ENCODE results near the gene CLASP1. TPM values are rescaled to one million over a fixed set of nuclear protein-coding genes. Genes with fewer than 3 reads are reported as not detected.

The CLASP1 gene
- total RNA-seq, 1 donor from 2014 or later = 54.1 TPM

DNA sequence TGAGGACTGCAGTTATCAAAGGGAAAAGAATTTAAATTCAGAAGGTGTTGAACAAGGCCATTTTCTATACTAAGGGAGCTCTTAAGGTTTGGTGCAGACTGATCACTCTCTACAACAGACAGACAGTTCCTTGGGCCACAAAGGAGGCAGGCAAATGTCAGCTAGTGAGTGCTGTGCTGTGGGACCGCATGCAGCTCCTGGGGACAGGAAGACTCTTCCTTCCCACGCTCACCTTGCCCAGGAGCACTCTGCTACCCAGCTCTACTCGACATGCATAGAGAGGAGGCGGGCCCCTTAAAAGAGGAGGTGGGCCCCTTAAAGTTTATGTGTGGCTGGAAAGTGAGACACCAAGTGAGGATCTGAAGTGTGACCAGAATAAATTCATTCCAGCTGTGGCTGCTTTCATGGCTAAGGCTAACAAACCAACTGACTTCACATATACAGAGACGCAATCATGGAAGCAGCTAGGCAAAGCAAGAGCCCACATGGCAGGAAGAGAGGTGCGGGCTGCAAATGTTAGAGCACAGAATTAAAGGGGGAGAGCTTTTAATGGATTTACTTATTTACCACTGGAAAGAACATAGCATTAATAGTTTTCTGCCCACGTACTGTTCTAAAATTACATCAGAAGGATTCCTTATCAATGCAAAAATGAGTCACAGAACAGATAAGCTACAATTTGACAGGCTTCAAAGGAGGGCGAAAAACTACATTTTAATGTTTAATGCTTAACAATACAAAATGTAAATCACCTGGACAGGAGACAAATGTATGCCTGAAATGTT, 220.0 kb downstream of the CLASP1 start:
- peaks cover 1% of the 10 kb centered on the region for H3K36me3 ChIP-seq (ENCODE audit: control insufficient read depth, insufficient read depth, low read length)

DNA sequence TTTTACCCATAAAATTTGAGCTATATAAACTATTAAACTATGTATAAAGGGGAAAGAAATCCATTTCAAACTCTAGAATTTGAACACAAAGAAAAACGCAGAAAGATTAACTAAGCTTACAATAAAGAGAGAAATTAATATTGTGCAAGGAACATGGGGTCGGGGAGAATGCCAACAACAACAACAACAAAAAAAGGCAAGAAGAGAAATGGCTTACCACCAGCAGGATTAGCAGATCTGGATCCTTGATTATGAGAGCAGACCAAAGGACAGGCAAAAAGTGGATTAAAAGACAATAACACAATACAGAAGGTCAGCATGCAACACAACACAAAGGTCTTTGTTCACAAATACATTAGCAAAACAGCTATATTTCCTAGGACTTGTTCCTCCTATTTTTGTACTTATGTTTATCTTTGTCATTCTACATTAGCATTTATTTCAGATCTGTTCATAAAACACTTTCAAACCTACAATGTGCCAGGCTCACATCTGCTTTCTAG, 222.0 kb downstream of the CLASP1 start:
- DNase-seq (ENCODE audit: low read depth) = no peak
- H3K27me3 ChIP-seq (ENCODE audit: control insufficient read depth, insufficient read depth, low read length) = no peaks in the 10 kb centered on the region
- no peak overlapping the region for H3K4me3 ChIP-seq (ENCODE audit: low read depth, low read length)
- H3K36me3 ChIP-seq (ENCODE audit: control insufficient read depth, insufficient read depth, low read length) = peaks cover 1% of the 10 kb centered on the region
- TF ChIP-seq, protein P1, sequence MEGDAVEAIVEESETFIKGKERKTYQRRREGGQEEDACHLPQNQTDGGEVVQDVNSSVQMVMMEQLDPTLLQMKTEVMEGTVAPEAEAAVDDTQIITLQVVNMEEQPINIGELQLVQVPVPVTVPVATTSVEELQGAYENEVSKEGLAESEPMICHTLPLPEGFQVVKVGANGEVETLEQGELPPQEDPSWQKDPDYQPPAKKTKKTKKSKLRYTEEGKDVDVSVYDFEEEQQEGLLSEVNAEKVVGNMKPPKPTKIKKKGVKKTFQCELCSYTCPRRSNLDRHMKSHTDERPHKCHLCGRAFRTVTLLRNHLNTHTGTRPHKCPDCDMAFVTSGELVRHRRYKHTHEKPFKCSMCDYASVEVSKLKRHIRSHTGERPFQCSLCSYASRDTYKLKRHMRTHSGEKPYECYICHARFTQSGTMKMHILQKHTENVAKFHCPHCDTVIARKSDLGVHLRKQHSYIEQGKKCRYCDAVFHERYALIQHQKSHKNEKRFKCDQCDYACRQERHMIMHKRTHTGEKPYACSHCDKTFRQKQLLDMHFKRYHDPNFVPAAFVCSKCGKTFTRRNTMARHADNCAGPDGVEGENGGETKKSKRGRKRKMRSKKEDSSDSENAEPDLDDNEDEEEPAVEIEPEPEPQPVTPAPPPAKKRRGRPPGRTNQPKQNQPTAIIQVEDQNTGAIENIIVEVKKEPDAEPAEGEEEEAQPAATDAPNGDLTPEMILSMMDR (IDR thresholded peaks at IDR 0.05; ENCODE audit: insufficient read depth, low read length, poor library complexity, severe bottlenecking) = no peak

More for the DNA sequence above, 220.0 kb downstream of the CLASP1 start:
- Histone ChIP-seq H3K27me3 (ENCODE audit: control insufficient read depth, insufficient read depth, low read length) (no peaks in the 10 kb centered on the region), H3K4me3 (ENCODE audit: low read depth, low read length) (no peak overlapping the region)
- DNase-seq (ENCODE audit: low read depth) = no peak
- TF ChIP-seq, protein P1 (IDR thresholded peaks at IDR 0.05; ENCODE audit: insufficient read depth, low read length, poor library complexity, severe bottlenecking) = no peak

DNA sequence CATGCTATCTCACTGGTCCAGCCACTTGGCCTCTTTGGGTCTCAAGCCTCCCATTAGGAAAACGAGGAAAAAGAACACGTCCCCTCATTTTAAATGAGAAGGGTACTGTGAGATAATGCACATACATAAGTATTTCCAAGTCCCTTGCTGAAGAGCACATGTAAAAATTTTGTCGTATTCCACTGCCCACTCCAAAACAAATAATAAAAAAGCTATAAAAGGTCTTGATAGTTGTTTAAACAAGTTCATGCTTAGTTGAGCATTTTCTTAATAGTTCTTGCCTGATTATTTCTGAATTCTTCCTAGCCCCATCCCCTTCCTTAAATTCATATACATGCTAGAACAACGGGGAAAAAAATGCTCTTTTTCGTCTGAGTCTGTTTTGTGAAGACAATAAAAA, 228.8 kb downstream of the CLASP1 start:
- TF ChIP-seq, protein P1 (IDR thresholded peaks at IDR 0.05; ENCODE audit: insufficient read depth, low read length, poor library complexity, severe bottlenecking) = no peak
- Histone ChIP-seq H3K36me3 (ENCODE audit: control insufficient read depth, insufficient read depth, low read length) (peaks cover 2% of the 10 kb centered on the region), H3K4me3 (ENCODE audit: low read depth, low read length) (no peak overlapping the region)

DNA sequence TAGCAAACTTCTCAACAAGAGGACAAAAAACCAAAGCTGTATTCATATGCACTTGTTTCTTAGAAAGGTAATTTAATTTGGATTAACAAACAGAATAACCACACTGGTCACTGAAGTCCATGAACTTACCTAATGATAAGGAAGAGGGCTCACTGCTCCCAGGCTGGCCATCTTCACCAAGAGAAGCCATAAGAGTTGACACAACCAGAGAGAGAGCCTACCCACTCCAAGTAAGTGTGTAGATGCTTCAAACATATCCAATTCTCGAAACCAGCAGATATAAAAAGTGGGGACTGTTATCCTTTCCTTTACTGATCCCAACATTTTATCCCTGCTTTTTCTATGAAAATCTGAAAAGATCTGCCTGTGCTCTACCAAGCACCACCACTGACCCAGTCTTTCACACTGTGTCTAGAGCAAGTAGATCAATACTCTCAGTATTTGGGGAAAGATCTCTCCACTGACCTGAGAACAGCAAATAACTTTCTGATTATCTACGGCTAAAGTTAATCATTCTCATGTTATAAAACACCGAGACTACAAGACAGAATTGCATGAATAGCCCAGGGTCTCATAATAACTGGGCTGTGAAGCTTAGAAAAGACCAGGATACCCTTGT, 230.1 kb downstream of the CLASP1 start:
- DNase-seq (ENCODE audit: low read depth) = no peak
- TF ChIP-seq, protein P1 (IDR thresholded peaks at IDR 0.05; ENCODE audit: insufficient read depth, low read length, poor library complexity, severe bottlenecking) = no peak

More for the DNA sequence above, 228.8 kb downstream of the CLASP1 start:
- no peak for DNase-seq (ENCODE audit: low read depth)
- no peaks in the 10 kb centered on the region for H3K27me3 ChIP-seq (ENCODE audit: control insufficient read depth, insufficient read depth, low read length)

DNA sequence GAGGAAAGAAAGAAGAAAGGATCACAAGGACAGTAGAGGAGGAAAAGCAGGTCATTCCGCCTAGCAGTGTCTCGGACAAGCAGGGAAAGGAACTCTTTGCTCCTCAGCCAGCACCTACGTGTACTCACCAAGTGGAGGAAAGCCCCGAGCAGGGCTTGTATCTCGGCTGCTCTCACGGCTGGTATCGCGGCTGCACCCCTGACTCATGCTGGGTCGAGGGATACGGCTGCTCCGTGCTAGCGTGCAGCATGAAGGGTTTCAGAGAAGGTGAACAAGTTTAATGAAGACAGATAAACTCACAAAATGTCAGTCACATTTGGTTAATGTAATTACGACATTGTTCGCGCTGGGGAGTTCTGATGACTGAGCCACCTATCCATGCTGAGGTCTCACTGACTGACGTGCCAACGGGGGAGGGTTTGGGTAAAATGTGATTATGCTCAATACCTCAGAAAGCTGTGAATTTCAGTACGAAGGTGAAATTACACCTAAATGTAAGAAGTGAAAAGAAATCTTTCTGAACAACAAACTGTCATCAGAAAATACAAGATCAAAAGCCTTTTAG, 230.7 kb downstream of the CLASP1 start:
- TF ChIP-seq, protein P1 (IDR thresholded peaks at IDR 0.05; ENCODE audit: insufficient read depth, low read length, poor library complexity, severe bottlenecking) = no peak
- DNase-seq (ENCODE audit: low read depth) = no peak
- Histone ChIP-seq H3K36me3 (ENCODE audit: control insufficient read depth, insufficient read depth, low read length) (peaks cover 2% of the 10 kb centered on the region), H3K4me3 (ENCODE audit: low read depth, low read length) (no peak overlapping the region), H3K27me3 (ENCODE audit: control insufficient read depth, insufficient read depth, low read length) (no peaks in the 10 kb centered on the region)

More for the DNA sequence above, 230.1 kb downstream of the CLASP1 start:
- Histone ChIP-seq H3K36me3 (ENCODE audit: control insufficient read depth, insufficient read depth, low read length) (peaks cover 2% of the 10 kb centered on the region), H3K27me3 (ENCODE audit: control insufficient read depth, insufficient read depth, low read length) (no peaks in the 10 kb centered on the region), H3K4me3 (ENCODE audit: low read depth, low read length) (no peak overlapping the region)
